Gastroesophageal sphincter (tissue), 4 donors: ENCODE data around the gene SYNPR. TPM values are rescaled to one million over a fixed set of nuclear protein-coding genes. Genes with fewer than 3 reads are reported as not detected.

Source experiments
- ATAC-seq: fragments of 150-250 bp; one replicate; pipeline ENCODE4 v1.9.1; 2016; ENCODE audit warnings: mild to moderate bottlenecking, moderate library complexity
- H3K27ac ChIP-seq, 4 donors: fragments of 200-600 bp; sonication (generic) in 3 of 4; 1 replicate in 3 of 4; 2 replicates in 1 of 4; pipeline ENCODE4 v1.5.1; 2016 to 2019
- H3K27me3 ChIP-seq: fragments of 200-600 bp; sonication (generic); one replicate; pipeline ENCODE4 v1.5.1; 2019
- H3K36me3 ChIP-seq, 2 donors: fragments of 200-600 bp; sonication (generic); one replicate each; pipeline ENCODE4 v1.5.1; 2019; ENCODE audit warnings: control low read depth in 1 of 2
- H3K4me1 ChIP-seq, 3 donors: fragments of 200-600 bp; sonication (generic); 1 replicate in 2 of 3; 2 replicates in 1 of 3; pipeline ENCODE4 v1.5.1; 2016 to 2019; ENCODE audit warnings: control low read depth in 2 of 3
- H3K4me3 ChIP-seq, 2 donors: fragments of 200-600 bp; sonication (generic); one replicate each; pipeline ENCODE4 v1.5.1; 2019; ENCODE audit warnings: mild to moderate bottlenecking in 1 of 2, moderate library complexity in 1 of 2
- H3K9me3 ChIP-seq, 3 donors: fragments of 200-600 bp; sonication (generic); one replicate each; pipeline ENCODE4 v1.5.1; 2017 to 2019; ENCODE audit warnings: control low read depth in 2 of 3
- EP300 ChIP-seq: sonication (generic); formaldehyde crosslinking; IDR thresholded peaks from one replicate; pipeline ENCODE4 v1.6.1; 2017; ENCODE audit warnings: antibody characterized with exemption, mild to moderate bottlenecking
- POLR2A ChIP-seq, 2 donors: fragments of 450-650 bp; IDR thresholded peaks; one replicate each; pipeline ENCODE4 v1.6.1; 2017; ENCODE audit warnings: antibody characterized with exemption in 2 of 2, mild to moderate bottlenecking in 2 of 2, moderate library complexity in 1 of 2
- POLR2AphosphoS5 ChIP-seq: sonication (generic); formaldehyde crosslinking; IDR thresholded peaks from one replicate; pipeline ENCODE4 v1.6.1; 2017; ENCODE audit warnings: antibody characterized with exemption
- WGBS, 2 donors: methylation state at CpG; one replicate each; pipeline ENCODE4 v1.1.5; 2018; ENCODE audit warnings: low coverage in 1 of 2; 5-methylcytosine and 5-hydroxymethylcytosine counted together
- total RNA-seq, 4 donors: library from RNA; depleted of rRNA; stranded (reverse); fragments of >200 nt; gene quantifications; one replicate each; pipeline ENCODE4 v1.1.0, GENCODE V29; 2016
- TF ChIP-seq, protein P1 (sequence below), 4 experiments: fragments of 200-600 bp in 2 of 4; fragments of 450-650 bp in 2 of 4; sonication (generic) in 1 of 4; IDR thresholded peaks; one replicate each; pipeline ENCODE4 v1.5.1; 2017 to 2019; ENCODE audit warnings: antibody characterized with exemption in 4 of 4, mild to moderate bottlenecking in 2 of 4, moderate library complexity in 2 of 4

Gene SYNPR
- total RNA-seq, 4 donors from 2014 or later: 0.47 TPM; not detected in 3

DNA sequence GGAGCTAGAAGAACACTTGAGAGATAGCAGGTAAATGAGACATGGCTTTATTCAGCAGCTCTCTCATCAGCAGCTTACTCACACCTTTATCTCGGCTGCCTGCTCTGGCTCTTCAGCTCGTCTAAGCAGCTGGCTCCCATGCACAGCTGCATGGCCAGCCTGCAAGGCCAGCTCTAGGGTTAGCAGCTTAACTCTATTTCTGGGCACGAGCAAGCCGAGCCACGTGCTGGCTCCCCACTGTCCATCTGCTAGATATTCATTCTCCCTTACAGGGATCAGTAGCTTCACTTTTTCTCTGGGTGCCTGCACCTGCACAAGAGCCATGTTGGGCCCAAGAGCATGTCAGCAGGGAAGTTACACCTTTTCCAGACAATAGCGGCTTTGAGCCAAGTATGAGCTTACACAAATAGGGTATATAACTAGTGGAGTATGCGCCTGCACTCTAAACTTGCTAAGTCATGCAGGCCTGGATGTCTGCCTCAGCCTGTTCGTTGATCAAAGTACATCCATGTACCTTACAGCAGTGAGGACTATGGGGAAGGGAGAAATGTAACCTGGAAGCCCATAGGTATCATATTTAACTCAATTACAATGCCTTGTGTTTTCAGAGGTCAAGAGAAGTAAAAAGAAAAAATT lies 199.5 kb downstream of the SYNPR start:
- Histone ChIP-seq H3K36me3 (no peaks in the 10 kb centered on the region), H3K27me3 (no peaks in the 10 kb centered on the region), H3K27ac (no peak overlapping the region), H3K4me3 (no peak overlapping the region), H3K9me3 (no peaks in the 10 kb centered on the region), H3K4me1 (no peaks in the 10 kb centered on the region)
- no peak for ATAC-seq
- TF ChIP-seq, protein P1, sequence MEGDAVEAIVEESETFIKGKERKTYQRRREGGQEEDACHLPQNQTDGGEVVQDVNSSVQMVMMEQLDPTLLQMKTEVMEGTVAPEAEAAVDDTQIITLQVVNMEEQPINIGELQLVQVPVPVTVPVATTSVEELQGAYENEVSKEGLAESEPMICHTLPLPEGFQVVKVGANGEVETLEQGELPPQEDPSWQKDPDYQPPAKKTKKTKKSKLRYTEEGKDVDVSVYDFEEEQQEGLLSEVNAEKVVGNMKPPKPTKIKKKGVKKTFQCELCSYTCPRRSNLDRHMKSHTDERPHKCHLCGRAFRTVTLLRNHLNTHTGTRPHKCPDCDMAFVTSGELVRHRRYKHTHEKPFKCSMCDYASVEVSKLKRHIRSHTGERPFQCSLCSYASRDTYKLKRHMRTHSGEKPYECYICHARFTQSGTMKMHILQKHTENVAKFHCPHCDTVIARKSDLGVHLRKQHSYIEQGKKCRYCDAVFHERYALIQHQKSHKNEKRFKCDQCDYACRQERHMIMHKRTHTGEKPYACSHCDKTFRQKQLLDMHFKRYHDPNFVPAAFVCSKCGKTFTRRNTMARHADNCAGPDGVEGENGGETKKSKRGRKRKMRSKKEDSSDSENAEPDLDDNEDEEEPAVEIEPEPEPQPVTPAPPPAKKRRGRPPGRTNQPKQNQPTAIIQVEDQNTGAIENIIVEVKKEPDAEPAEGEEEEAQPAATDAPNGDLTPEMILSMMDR (IDR thresholded peaks at IDR 0.05): no peak
- no peak for TF ChIP-seq POLR2A (IDR thresholded peaks at IDR 0.05)
- TF ChIP-seq POLR2AphosphoS5: no peak
- WGBS, 2 donors: 80 to 87% methylated on average over 5 to 6 of the region's 8 CpGs

DNA sequence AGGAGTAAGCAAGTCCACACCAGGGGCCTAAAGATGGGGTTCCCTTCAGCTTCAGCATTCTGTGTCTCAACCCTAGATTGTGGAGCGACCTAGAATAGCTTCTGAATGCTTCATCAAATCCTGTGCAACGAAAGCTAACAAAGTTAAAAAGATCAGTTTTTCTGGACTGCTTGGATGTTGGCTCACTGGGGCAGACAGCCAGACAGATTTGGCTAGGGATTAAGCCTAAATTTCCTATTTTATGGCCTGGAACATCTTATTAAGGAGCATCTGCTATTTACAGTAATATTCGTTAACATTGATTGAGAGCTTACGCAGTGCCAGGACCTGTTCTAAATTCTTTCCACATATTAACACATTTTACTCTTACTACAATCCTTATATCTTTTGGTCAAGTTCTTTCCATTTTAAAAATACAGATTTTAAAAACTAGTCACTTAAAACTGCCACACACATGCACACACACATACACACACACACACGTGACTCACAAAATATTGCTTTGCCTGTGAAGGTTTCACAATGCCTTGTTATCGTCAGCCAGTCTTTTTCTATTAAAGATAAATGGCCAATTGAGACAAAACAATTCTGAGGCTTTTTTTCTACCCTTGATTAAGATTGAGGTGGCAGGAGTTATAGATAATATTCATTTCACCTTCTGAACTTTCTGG lies 201.0 kb downstream of the SYNPR start:
- TF ChIP-seq EP300 (no peak), POLR2A (IDR thresholded peaks at IDR 0.05) (no peak), POLR2AphosphoS5 (no peak)
- TF ChIP-seq, protein P1 (IDR thresholded peaks at IDR 0.05): no peak
- Histone ChIP-seq H3K9me3 (no peaks in the 10 kb centered on the region), H3K36me3 (no peaks in the 10 kb centered on the region), H3K27me3 (no peaks in the 10 kb centered on the region), H3K4me3 (no peak overlapping the region), H3K27ac (no peak overlapping the region), H3K4me1 (no peaks in the 10 kb centered on the region)
- 59 to 61% methylated on average over 5 to 6 of the region's 6 CpGs for WGBS, 2 donors
- peak; percentile 37 for ATAC-seq

GRCh38 chr3:63479661-63480035 lies 201.5 kb downstream of the SYNPR start:
- Histone ChIP-seq H3K9me3 (no peaks in the 10 kb centered on the region), H3K27ac (no peak overlapping the region), H3K4me3 (no peak overlapping the region), H3K36me3 (no peaks in the 10 kb centered on the region), H3K4me1 (no peaks in the 10 kb centered on the region), H3K27me3 (no peaks in the 10 kb centered on the region)
- WGBS, 2 donors: 30 to 38% methylated on average over 1 of the region's 2 CpGs
- ATAC-seq: peak; percentile 35
- TF ChIP-seq POLR2AphosphoS5: no peak
- no peak for TF ChIP-seq POLR2A (IDR thresholded peaks at IDR 0.05)
- TF ChIP-seq, protein P1 (IDR thresholded peaks at IDR 0.05): no peak
- TF ChIP-seq EP300: no peak

GRCh38 chr3:63481627-63482026 lies 203.5 kb downstream of the SYNPR start:
- Histone ChIP-seq H3K4me3 (no peak overlapping the region), H3K4me1 (no peaks in the 10 kb centered on the region), H3K27ac (no peak overlapping the region), H3K27me3 (no peaks in the 10 kb centered on the region), H3K36me3 (no peaks in the 10 kb centered on the region), H3K9me3 (no peaks in the 10 kb centered on the region)
- ATAC-seq: no peak
- WGBS, 2 donors: 75 to 78% methylated on average over 6 of the region's 6 CpGs
- TF ChIP-seq POLR2AphosphoS5 (no peak), EP300 (no peak), POLR2A (IDR thresholded peaks at IDR 0.05) (no peak)
- TF ChIP-seq, protein P1 (IDR thresholded peaks at IDR 0.05): no peak

- TF ChIP-seq EP300 (no peak), POLR2AphosphoS5 (no peak), POLR2A (IDR thresholded peaks at IDR 0.05) (no peak)
- TF ChIP-seq, protein P1 (IDR thresholded peaks at IDR 0.05): no peak
- 57 to 80% methylated on average over 2 of the region's 2 CpGs for WGBS, 2 donors
- no peak for ATAC-seq
- H3K4me1 ChIP-seq: no peaks in the 10 kb centered on the region
- no peaks in the 10 kb centered on the region for H3K27me3 ChIP-seq
- no peaks in the 10 kb centered on the region for H3K9me3 ChIP-seq
- H3K4me3 ChIP-seq: no peak overlapping the region
- no peaks in the 10 kb centered on the region for H3K36me3 ChIP-seq
- no peak overlapping the region for H3K27ac ChIP-seq
Measured at GRCh38 chr3:63482341-63482740, 204.2 kb downstream of the SYNPR start.
